ENCODE data around the gene ZCCHC7.

The ZCCHC7 gene

GRCh38 chr9:37382161-37382981 is 262.0 kb downstream of the ZCCHC7 start:
- no peaks in the 10 kb centered on the region for H3K36me3 ChIP-seq (ENCODE audit: control insufficient read depth, insufficient read depth, low read length)
- no peaks in the 10 kb centered on the region for H3K27me3 ChIP-seq (replicated peaks; ENCODE audit: control insufficient read depth, insufficient read depth, low read length, poor library complexity, severe bottlenecking)
- H3K4me1 ChIP-seq (ENCODE audit: control insufficient read depth, insufficient read depth, low read length, poor library complexity, severe bottlenecking): no peaks in the 10 kb centered on the region
- no peaks in the 10 kb centered on the region for H3K9me3 ChIP-seq (ENCODE audit: control insufficient read depth, low read length)
- no peak for DNase-seq
- no peak overlapping the region for H3K4me3 ChIP-seq (ENCODE audit: insufficient read depth, low read depth, low read length, poor library complexity, severe bottlenecking)
- no peak overlapping the region for H3K27ac ChIP-seq (ENCODE audit: insufficient read depth, low read length, poor library complexity, severe bottlenecking)

- Histone ChIP-seq H3K4me1 (ENCODE audit: control insufficient read depth, insufficient read depth, low read length, poor library complexity, severe bottlenecking) (no peaks in the 10 kb centered on the region), H3K36me3 (ENCODE audit: control insufficient read depth, insufficient read depth, low read length) (no peaks in the 10 kb centered on the region), H3K27me3 (replicated peaks; ENCODE audit: control insufficient read depth, insufficient read depth, low read length, poor library complexity, severe bottlenecking) (no peaks in the 10 kb centered on the region), H3K27ac (ENCODE audit: insufficient read depth, low read length, poor library complexity, severe bottlenecking) (no peak overlapping the region), H3K9me3 (ENCODE audit: control insufficient read depth, low read length) (no peaks in the 10 kb centered on the region), H3K4me3 (ENCODE audit: insufficient read depth, low read depth, low read length, poor library complexity, severe bottlenecking) (no peak overlapping the region)
- no peak for DNase-seq
These were observed 262.6 kb downstream of the ZCCHC7 start for GRCh38 chr9:37382982-37383357.

- H3K27me3 ChIP-seq (replicated peaks; ENCODE audit: control insufficient read depth, insufficient read depth, low read length, poor library complexity, severe bottlenecking): no peaks in the 10 kb centered on the region
- H3K27ac ChIP-seq (ENCODE audit: insufficient read depth, low read length, poor library complexity, severe bottlenecking): no peak overlapping the region
- no peaks in the 10 kb centered on the region for H3K36me3 ChIP-seq (ENCODE audit: control insufficient read depth, insufficient read depth, low read length)
- H3K4me3 ChIP-seq (ENCODE audit: insufficient read depth, low read depth, low read length, poor library complexity, severe bottlenecking): no peak overlapping the region
- no peaks in the 10 kb centered on the region for H3K9me3 ChIP-seq (ENCODE audit: control insufficient read depth, low read length)
- H3K4me1 ChIP-seq (ENCODE audit: control insufficient read depth, insufficient read depth, low read length, poor library complexity, severe bottlenecking): no peaks in the 10 kb centered on the region
- DNase-seq: no peak
These were observed 263.0 kb downstream of the ZCCHC7 start for GRCh38 chr9:37383393-37383792.

- H3K4me3 ChIP-seq (ENCODE audit: insufficient read depth, low read depth, low read length, poor library complexity, severe bottlenecking): no peak overlapping the region
- no peaks in the 10 kb centered on the region for H3K27me3 ChIP-seq (replicated peaks; ENCODE audit: control insufficient read depth, insufficient read depth, low read length, poor library complexity, severe bottlenecking)
- no peak for DNase-seq
- no peak overlapping the region for H3K27ac ChIP-seq (ENCODE audit: insufficient read depth, low read length, poor library complexity, severe bottlenecking)
- no peaks in the 10 kb centered on the region for H3K4me1 ChIP-seq (ENCODE audit: control insufficient read depth, insufficient read depth, low read length, poor library complexity, severe bottlenecking)
- H3K36me3 ChIP-seq (ENCODE audit: control insufficient read depth, insufficient read depth, low read length): no peaks in the 10 kb centered on the region
- no peaks in the 10 kb centered on the region for H3K9me3 ChIP-seq (ENCODE audit: control insufficient read depth, low read length)
These were observed 263.7 kb downstream of the ZCCHC7 start for GRCh38 chr9:37383876-37384746.

- H3K36me3 ChIP-seq (ENCODE audit: control insufficient read depth, insufficient read depth, low read length): no peaks in the 10 kb centered on the region
- no peak overlapping the region for H3K27ac ChIP-seq (ENCODE audit: insufficient read depth, low read length, poor library complexity, severe bottlenecking)
These were observed 264.9 kb downstream of the ZCCHC7 start for GRCh38 chr9:37385286-37385685.

GRCh38 chr9:37386988-37387387 is 266.6 kb downstream of the ZCCHC7 start:
- DNase-seq: no peak
- no peaks in the 10 kb centered on the region for H3K36me3 ChIP-seq (ENCODE audit: control insufficient read depth, insufficient read depth, low read length)
- H3K4me1 ChIP-seq (ENCODE audit: control insufficient read depth, insufficient read depth, low read length, poor library complexity, severe bottlenecking): no peaks in the 10 kb centered on the region
- no peaks in the 10 kb centered on the region for H3K9me3 ChIP-seq (ENCODE audit: control insufficient read depth, low read length)
- H3K4me3 ChIP-seq (ENCODE audit: insufficient read depth, low read depth, low read length, poor library complexity, severe bottlenecking): no peak overlapping the region
- H3K27me3 ChIP-seq (replicated peaks; ENCODE audit: control insufficient read depth, insufficient read depth, low read length, poor library complexity, severe bottlenecking): no peaks in the 10 kb centered on the region
- no peak overlapping the region for H3K27ac ChIP-seq (ENCODE audit: insufficient read depth, low read length, poor library complexity, severe bottlenecking)

More at GRCh38 chr9:37385286-37385685, 264.9 kb downstream of the ZCCHC7 start:
- H3K4me1 ChIP-seq (ENCODE audit: control insufficient read depth, insufficient read depth, low read length, poor library complexity, severe bottlenecking): no peaks in the 10 kb centered on the region
- H3K9me3 ChIP-seq (ENCODE audit: control insufficient read depth, low read length): no peaks in the 10 kb centered on the region
- DNase-seq: no peak
- H3K4me3 ChIP-seq (ENCODE audit: insufficient read depth, low read depth, low read length, poor library complexity, severe bottlenecking): no peak overlapping the region
- no peaks in the 10 kb centered on the region for H3K27me3 ChIP-seq (replicated peaks; ENCODE audit: control insufficient read depth, insufficient read depth, low read length, poor library complexity, severe bottlenecking)

- Histone ChIP-seq H3K4me1 (ENCODE audit: control insufficient read depth, insufficient read depth, low read length, poor library complexity, severe bottlenecking) (no peaks in the 10 kb centered on the region), H3K9me3 (ENCODE audit: control insufficient read depth, low read length) (no peaks in the 10 kb centered on the region), H3K4me3 (ENCODE audit: insufficient read depth, low read depth, low read length, poor library complexity, severe bottlenecking) (no peak overlapping the region), H3K27me3 (replicated peaks; ENCODE audit: control insufficient read depth, insufficient read depth, low read length, poor library complexity, severe bottlenecking) (no peaks in the 10 kb centered on the region), H3K36me3 (ENCODE audit: control insufficient read depth, insufficient read depth, low read length) (no peaks in the 10 kb centered on the region), H3K27ac (ENCODE audit: insufficient read depth, low read length, poor library complexity, severe bottlenecking) (no peak overlapping the region)
- peak in 1 of 3 donors; percentile 6 for DNase-seq
These were observed 270.4 kb downstream of the ZCCHC7 start for GRCh38 chr9:37390759-37391158.

GRCh38 chr9:37392272-37392671 is 271.9 kb downstream of the ZCCHC7 start:
- Histone ChIP-seq H3K36me3 (ENCODE audit: control insufficient read depth, insufficient read depth, low read length) (no peaks in the 10 kb centered on the region), H3K27ac (ENCODE audit: insufficient read depth, low read length, poor library complexity, severe bottlenecking) (no peak overlapping the region), H3K4me3 (ENCODE audit: insufficient read depth, low read depth, low read length, poor library complexity, severe bottlenecking) (no peak overlapping the region), H3K9me3 (ENCODE audit: control insufficient read depth, low read length) (no peaks in the 10 kb centered on the region), H3K27me3 (replicated peaks; ENCODE audit: control insufficient read depth, insufficient read depth, low read length, poor library complexity, severe bottlenecking) (no peaks in the 10 kb centered on the region), H3K4me1 (ENCODE audit: control insufficient read depth, insufficient read depth, low read length, poor library complexity, severe bottlenecking) (no peaks in the 10 kb centered on the region)
- no peak for DNase-seq

GRCh38 chr9:37395229-37395628 is 274.9 kb downstream of the ZCCHC7 start:
- no peak for DNase-seq
- Histone ChIP-seq H3K27me3 (replicated peaks; ENCODE audit: control insufficient read depth, insufficient read depth, low read length, poor library complexity, severe bottlenecking) (no peaks in the 10 kb centered on the region), H3K27ac (ENCODE audit: insufficient read depth, low read length, poor library complexity, severe bottlenecking) (no peak overlapping the region), H3K4me1 (ENCODE audit: control insufficient read depth, insufficient read depth, low read length, poor library complexity, severe bottlenecking) (no peaks in the 10 kb centered on the region), H3K36me3 (ENCODE audit: control insufficient read depth, insufficient read depth, low read length) (no peaks in the 10 kb centered on the region), H3K4me3 (ENCODE audit: insufficient read depth, low read depth, low read length, poor library complexity, severe bottlenecking) (no peak overlapping the region), H3K9me3 (ENCODE audit: control insufficient read depth, low read length) (no peaks in the 10 kb centered on the region)

GRCh38 chr9:37395663-37396062 is 275.3 kb downstream of the ZCCHC7 start:
- H3K27ac ChIP-seq (ENCODE audit: insufficient read depth, low read length, poor library complexity, severe bottlenecking): no peak overlapping the region
- no peak for DNase-seq
- H3K4me3 ChIP-seq (ENCODE audit: insufficient read depth, low read depth, low read length, poor library complexity, severe bottlenecking): no peak overlapping the region

More at GRCh38 chr9:37395663-37396062, 275.3 kb downstream of the ZCCHC7 start:
- Histone ChIP-seq H3K4me1 (ENCODE audit: control insufficient read depth, insufficient read depth, low read length, poor library complexity, severe bottlenecking) (no peaks in the 10 kb centered on the region), H3K9me3 (ENCODE audit: control insufficient read depth, low read length) (no peaks in the 10 kb centered on the region), H3K36me3 (ENCODE audit: control insufficient read depth, insufficient read depth, low read length) (no peaks in the 10 kb centered on the region), H3K27me3 (replicated peaks; ENCODE audit: control insufficient read depth, insufficient read depth, low read length, poor library complexity, severe bottlenecking) (no peaks in the 10 kb centered on the region)

Data from effector memory CD4-positive, alpha-beta T cell (primary cell).